Activated naive CD4-positive, alpha-beta T cell treated with Interleukin-2 at 50 U/mL for 16 hours (primary cell): ENCODE measurements around the gene TEAD3.
"Not testable (repeated sequence)": the region's sequence is repeated elsewhere in the genome, so short reads cannot be mapped to it uniquely, and the experiment has no call there.

Source experiments
- DNase-seq: peaks from one replicate; pipeline ENCODE4 v3.0.0-alpha.2; 2020

TEAD3 gene

DNA sequence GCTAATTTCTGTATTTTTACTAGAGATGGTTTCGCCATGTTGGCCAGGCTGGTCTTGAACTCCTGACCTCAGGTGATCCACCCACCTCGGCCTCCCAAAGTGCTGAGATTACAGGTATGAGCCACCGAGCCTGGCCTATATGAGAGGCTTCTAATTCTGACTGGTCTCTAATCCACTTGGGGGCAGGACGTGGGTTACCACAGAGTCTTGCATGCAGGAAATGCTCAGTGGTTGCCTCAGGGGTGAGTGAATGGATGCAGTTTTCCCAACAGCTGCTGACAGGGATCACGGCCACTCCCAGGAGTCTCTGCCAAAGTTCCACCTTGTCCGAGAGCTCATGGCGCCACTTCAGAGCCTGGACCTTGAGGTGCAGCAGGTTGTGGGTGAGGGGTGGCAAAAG is 51.2 kb downstream of the TEAD3 start:
- DNase-seq: no peak

DNA sequence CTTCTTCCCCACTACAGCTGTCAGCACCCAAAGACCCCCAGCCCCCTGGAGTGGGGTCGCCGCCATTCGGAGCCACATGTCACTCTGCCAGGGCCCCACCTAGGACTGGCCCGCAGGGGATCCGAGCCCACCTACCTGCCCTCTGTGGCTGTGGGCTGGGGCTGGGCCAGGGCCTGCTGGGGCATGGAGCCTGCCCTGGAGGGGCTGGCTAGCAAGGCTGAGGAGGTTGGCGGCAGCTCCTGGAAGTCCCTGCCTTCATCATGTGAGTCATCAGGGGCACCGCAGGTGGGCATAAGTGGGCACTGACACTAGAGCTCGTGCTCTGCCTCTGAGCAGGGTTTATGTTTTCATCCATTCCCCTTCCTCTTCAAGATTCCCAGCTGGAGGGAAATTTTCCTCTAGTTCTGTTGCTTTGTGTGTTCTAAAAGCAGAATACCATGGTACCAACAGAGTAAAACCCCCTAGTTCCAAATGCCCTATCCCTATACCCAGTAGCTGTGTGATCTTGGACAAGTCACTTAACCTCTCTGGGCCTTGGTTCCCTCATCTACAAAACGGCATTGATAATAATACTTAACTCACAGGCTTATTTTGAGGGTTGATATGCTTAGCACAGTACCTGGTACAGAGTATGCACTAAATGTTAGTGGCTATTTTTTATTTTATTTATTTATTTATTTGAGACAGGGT is 53.4 kb downstream of the TEAD3 start:
- no peak for DNase-seq

DNA sequence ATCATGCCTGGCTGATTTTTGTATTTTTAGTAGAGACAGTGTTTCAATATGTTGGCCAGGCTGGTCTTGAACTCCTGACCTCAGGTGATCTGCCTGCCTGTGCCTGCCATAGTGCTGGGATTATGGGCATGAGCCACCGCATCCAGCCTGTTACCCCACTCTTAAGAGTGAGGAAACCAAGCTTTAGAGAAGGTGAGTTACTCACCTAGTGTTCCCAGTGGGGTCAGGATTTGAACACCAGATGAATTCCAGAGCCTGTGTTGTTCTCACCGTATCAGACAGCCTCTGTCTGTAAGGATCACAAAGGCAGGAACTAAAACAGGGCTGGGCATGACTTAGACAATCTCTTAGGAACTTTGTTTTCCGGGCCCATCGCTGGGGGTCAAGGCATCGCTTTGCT is 54.2 kb downstream of the TEAD3 start:
- no peak for DNase-seq

DNA sequence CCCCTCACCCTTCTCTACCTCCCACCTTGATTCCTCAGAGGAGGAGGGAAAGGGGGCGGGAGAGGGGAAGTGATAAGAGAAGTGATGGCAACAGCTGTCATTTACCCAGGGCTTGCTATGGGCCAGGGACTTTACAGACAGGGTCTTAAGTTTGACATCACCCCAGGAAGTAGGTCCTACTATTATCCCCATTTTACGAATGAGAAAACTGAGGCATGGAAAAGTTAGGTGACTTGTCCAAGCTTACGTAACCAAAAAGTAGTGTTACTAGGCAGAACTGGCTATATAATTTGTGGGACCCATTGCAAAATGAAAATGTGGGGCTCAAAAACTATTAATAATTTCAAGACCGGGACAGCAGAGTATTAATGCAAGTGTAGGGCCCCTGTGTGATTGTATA is 55.2 kb downstream of the TEAD3 start:
- DNase-seq: no peak

DNA sequence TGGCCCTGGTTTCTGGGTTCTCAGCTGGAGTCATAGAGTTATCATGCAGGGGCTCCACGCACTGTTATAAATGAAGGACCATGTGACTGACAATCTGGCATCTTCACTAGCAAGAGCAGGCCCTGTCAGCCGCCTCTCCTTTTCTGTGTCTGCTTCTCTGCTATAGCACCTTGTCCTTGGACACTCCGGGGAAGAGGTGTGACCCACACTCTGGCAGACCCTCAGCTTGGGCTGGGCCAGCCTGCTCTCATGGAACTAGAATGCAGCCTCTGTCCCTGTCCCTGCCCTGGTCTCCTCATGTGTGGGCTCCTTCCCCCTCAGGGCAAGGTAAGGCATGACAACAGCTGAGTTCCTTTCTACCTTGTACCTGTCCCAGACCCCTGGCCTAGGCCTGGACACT is 55.7 kb downstream of the TEAD3 start:
- no peak for DNase-seq

DNA sequence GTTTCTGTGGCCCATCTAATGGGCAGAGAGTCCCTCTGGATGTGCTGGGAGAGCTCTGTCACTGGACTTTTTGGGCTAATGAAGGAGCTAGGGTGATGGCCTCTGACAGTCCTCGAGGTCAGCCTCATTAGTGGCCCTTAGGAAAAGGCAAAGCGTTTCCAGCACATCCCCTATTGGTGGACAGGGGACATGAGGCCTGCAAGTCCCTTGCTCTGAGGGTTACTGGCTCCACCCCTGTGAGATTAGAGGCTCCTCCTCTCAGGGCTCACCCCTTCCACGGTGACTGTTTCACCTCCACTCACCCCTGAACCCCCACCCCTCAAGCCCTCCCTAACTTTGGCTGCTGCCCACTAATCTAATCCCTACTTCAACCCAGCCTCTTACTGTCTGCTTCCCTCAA is 57.6 kb downstream of the TEAD3 start:
- no peak for DNase-seq

DNA sequence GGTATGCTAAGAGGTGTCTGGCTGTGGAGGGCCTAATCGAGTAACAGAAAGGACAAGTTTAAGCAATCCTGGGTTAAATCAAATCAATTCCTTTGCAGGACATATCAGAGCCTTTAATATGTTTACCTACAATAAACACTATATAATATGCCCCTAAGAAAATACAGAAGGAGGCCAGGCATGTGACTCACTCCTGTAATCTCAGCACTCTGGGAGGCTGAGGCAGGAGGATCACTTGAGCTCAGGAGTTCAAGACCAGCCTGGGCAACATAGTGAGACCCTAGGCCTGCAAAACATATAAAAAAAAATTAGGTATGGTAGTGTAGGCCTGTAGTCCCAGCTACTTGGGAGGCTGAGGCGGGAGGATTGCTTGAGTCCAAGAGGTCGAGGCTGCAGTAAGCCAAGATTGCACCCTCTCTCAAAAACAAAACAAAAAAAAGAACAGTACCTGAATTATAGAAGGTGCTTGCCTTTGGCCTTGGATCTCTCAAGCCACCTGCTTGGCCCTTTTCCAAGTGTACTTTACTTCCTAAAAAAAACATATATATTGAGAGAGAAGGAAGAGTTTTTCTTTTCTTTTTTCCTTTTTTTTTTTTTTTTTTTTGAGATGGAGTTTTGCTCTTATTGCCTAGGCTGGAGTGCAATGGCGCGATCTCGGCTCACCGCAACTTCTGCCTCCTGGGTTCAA is 58.4 kb downstream of the TEAD3 start:
- DNase-seq: not testable (repeated sequence)

DNA sequence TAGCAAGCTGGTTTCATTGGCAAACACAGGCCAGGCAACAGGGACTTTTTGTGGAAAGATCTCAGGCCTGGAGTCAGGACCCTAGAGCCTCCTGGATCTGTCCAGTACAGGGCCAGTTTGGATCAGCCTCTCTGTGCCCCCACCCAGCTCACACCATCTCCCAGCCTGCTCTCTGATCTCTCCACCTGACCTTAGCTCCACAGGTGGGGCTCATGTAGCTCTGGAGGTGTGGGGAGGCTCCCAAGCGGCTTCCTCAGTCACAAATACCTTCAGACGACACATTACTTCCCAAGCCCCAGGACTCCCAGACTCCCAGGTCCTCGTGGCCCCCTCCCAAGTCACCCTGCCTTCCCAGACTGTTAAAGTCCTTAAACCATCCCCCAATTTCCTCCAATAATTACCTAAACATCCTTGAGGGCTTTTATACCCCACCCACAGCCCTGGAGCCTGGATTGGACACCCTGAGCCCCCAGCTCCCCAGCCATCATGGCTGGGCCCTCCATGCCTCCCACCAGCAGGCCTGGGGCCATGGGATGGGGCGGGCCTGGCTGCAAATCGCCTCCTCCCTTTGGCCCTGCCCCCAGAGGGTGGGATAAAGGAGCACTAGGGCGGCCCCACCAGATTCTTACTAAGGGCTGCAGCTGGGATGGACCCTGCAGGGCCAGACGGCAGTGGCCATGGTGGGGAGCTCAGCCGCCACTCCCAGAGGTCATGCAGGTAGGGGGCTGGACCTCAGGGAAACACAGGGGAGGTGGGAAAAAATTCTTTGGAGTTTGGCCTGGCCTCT is 60.6 kb downstream of the TEAD3 start:
- DNase-seq: no peak

DNA sequence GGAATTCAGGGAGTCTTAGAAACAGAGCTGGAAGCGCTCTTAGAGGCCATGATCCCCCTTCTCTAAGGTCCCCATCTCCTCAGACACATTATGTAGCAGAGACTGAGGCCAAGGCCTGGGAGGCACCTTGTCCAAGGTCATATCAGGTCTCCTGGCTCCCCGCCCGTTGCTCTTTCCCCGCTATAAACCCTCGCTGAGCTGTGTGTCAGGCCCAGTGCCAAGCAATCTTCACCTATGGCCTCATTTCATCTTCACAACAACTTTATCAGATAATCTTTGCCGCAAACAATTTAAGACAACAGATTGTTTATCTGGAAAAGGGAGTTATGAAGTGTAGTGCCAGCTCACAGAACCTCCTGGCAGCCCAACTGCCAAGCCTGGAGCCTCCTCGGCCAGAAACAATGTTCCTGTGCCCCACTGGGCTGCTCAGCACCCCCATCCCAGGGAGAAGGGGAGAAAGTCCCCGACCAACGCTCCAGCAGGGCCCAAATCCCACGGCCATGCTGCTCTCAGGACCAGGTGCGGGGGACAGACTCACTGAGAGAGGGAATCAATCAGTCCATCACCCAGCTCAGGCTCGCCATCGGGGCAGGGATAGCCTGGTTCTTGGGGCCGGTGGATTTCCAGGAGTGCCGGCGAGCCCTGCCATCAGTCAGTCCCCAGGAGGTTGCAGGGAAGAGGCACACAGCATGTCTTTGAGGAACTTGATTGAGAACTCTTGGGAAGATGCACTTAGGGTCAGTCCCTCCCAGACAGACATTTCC is 61.6 kb downstream of the TEAD3 start:
- no peak for DNase-seq

DNA sequence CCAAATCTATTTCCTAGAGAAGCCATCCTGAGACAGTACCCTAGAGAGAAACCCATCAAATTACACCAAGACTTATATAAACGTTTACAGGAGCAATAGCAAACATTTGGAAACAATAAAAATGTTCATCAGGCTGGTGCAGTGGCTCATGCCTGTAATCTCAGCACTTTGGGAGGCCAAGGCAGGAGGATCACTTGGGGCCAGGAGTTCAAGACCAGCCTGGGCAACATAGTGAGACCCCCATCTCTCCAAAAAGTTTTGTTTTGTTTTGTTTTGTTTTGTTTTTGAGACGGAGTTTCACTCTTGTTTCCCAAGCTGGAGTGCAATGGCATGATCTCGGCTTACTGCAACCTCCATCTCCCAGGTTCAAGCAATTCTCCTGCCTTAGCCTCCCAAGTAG is 64.2 kb downstream of the TEAD3 start:
- DNase-seq: not testable (repeated sequence)

DNA sequence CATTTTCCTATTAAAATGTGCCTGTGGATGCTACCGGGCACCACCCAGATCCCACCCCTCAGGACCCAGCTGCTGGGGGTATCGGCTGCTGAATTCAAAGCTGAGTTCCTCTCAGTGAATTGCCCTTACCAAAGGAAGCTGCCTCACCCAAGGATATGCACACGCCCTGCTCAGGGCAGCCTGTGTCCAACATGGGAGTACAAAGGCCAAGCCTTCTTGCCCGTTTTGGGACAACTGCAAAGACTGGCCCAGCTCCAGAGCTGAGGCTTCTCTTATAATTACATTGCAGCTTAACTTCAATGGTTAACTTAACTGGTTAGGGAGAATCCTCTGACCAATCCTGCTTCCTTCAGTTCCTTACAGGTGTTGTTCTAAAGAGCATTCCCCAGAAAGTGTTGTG is 64.6 kb downstream of the TEAD3 start:
- DNase-seq: no peak

DNA sequence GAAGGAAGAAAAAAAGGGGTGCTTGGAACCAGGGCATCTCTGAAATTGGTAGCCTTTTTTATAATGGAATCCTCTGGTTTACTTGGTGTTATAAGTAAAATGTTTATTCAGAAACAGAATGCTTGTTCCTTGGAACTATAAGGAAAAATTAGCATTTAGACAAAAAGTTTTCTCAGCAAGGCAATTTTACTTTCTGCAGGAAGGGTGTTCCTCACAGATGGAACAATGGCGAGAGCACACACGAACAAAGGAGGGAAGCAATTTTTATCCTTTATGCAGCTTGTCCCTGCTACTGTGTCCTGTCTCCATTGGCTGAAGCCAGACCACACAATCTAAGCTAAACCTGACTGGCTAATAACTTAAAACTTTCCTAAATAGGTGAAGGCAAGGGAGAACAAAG is 67.4 kb downstream of the TEAD3 start:
- DNase-seq: no peak

DNA sequence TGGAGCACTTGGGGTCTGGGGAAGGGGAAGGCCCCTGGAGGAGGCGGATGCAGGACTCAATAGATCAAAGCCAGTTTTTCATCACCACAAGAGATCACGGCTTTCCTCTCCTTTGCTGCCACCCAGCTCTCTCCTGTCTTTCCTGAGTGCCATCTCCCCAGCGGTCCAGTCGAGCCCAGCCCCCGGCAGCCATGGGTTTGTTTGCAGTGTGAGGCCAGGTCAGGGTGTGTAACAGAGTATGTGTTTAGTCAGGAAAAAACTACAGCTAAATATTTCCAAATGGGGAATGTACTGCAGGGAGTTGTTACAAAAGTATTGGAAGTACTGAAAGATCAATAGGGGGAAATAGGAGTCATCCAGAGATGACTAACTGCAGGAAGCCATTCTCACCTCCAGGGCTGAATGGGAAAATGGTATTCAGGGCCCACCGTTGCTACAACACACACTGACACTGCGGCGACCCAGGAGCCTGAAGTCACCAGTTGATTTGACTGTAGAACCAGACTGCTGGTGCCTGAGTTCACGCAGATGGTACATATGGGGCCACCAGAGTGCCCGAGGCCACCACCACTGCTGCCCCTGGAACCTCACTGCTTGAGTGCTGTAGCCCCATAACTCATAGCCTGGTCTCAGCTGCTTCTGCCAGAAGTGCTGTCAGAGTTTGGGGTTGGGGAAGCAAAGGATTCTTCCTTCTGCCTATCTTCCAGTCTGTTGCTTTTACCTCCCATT is 68.3 kb downstream of the TEAD3 start:
- no peak for DNase-seq

DNA sequence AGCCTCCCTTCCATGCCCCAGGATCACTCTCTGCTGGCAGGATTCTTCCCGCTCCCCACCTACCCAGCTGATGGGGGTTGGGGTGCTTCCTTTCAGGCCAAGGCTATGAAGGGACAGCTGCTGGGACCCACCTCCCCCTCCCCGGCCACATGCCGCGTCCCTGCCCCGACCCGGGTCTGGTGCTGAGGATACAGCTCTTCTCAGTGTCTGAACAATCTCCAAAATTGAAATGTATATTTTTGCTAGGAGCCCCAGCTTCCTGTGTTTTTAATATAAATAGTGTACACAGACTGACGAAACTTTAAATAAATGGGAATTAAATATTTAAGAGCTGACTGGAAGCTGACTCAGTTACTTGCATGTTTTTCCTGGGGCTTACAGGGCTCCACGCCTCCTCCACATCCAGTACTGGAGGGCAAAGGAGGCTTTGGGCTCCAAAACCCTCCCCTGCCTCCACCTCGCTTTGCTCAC is 69.0 kb downstream of the TEAD3 start:
- DNase-seq: no peak

DNA sequence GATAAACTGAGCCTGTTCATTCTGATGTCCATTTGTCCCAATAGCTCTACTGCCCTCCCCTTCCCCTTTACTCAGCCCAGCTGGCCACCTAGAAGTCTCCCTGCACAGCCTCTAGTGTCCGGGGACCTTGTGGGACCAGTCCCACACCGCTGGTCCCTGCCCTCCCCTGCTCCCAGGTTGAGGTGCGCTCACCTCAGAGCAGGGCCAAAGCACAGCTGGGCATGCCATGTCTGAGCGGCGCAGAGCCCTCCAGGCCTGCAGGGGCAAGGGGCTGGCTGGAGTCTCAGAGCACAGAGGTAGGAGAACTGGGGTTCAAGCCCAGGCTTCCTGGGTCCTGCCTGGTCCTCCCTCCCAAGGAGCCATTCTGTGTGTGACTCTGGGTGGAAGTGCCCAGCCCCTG is 69.4 kb downstream of the TEAD3 start:
- DNase-seq: no peak

DNA sequence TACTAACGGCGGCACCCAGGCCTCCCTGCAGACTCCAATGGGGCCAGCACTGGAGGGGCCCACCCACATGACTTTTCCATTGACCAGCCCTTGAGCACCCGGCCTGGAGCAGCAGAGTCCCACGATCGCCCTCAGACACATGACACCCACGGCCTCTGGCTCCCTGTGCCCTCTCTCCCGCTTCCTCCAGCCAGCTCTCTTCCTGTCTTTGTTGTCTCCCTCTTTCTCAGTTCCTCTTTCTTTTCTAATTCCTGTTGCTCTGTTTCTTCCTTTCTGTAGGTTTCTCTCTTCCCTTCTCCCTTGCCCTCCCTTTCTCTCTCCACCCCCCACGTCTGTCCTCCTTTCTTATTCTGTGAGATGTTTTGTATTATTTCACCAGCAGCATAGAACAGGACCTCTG is 70.8 kb downstream of the TEAD3 start:
- DNase-seq: no peak

DNA sequence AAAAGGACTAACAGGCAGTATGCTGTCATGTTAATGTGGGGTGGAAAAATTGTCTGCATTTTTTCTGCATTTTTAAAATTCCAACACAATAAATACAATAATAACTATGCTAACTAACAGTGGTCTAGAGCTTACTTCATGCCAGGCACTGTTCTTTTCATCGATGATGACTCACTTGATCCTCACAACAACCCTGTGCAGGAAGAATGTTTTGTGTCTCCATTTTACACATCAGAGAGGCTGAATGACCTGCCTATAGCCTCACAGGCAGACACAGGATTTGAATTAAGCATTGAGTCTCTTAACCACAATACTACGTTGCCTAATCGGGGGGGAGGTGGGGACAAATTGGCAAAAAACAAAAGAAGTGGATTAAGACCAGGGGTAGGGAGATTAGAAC is 71.6 kb downstream of the TEAD3 start:
- DNase-seq: no peak
